GM15510 (cell line): ENCODE measurements around the gene NKAPL.

Experiments used
- POLR2A ChIP-seq: IDR thresholded peaks from 3 replicates; pipeline ENCODE4 v1.6.1; 2011; ENCODE audit warnings: borderline replicate concordance; ENCODE audit not compliant: insufficient read length; ENCODE audit errors: extremely low read depth

The NKAPL gene

DNA sequence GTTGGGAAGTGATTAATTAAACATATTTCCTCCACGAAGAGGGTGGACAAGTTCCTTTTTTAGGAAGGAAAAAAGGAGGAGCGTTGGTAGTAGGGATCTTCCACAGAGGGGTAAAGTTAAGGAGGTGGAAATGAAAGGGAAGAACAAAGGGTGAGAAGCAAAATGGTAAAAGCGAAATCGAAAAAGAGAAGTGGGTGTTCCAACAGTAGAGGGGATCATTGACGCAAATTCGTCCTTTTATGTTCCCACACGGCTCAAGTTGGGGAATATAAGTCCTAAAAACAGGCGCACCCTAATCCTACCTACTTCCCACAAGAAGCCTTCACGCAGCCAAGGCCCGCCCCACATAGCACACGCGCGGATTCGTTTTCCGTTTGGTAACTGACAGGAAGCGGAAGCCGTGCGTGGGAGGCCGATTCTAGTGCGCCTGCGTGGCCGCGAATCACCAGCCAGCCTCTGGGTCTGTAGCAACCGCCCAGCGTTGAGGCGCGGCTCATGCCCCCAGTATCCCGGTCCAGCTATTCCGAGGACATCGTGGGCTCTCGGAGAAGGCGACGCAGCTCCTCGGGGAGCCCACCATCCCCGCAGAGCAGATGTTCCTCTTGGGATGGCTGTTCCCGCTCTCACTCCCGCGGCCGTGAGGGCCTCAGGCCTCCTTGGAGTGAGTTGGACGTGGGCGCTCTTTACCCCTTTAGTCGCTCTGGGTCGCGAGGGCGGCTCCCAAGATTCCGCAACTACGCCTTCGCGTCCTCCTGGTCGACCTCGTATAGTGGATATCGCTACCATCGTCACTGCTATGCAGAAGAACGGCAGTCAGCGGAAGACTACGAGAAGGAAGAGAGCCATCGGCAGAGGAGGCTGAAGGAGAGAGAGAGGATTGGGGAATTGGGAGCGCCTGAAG is at the start of gene NKAPL:
Gene NKAPL, plus strand, starts transcription at position 421 of the 901 bp plus-strand sequence. Its CDS starts 75 bp downstream, at position 496.
- no peak for TF ChIP-seq POLR2A

DNA sequence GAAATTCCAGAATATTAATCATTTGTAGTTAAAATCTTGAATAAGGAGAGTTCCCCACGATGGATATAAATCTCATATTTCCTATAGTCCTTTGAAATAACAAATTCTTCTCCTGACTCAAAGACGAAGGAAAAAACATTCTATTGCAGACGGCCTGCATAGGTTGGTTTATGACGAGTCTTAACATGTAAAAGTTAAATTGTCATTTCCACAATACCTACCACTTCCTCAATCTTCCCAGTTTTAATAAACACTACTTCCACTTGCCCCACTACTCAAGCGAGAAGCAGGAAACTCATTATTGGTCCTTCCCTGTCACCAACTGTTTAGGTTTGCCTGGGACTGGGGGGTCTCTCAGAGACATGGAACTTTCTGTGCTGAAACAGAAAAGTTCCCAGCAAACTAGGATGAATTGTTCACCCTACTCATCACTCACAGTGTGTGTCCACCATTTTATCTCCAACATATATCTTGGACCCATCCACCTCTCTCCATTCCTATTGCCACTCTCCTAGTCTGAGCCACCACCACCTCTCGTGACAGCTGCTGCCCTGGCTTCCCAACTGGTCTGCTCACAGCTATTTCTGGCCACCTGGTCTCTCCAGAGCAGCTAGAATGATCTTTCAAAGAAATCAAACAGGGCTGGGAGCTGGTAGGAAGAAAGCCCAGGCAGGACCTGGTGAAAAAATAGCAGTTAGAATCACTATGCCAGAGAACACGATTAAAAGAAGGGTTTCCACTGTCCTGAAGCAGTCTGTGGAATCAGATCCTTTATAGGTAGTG is 49.2 kb upstream of the NKAPL start:
- TF ChIP-seq POLR2A, result no peak

DNA sequence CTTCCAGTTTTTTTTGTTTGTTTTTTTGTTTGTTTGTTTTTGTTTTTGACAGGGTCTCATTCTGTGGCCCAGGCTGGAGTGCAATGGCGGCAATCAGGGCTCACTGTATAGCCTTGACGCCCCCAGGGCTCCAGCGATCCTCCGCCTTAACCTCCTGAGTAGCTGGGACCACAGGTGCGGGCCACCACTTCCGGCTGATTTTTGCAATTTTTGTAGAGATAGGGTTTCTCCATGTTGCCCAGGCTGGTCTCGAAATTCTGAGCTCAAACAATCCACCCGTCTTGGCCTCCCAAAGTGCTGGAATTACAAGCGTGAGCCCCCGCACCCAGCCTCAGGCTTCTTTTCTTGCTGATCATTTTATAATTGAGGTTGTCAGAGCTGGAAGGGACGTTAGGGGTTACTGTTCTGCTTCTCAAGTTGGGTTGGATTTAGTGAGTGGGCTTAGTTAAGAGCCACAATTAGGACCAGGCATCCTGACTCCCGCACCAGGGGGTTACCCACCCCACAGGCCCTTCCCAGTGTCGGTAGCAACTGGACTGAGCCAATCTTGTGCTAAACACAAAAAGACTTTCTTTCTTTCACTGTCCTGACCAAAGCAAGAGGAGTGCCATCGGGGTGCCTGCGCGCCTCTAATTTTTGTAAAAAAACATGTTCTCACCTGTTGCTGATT is 47.1 kb upstream of the NKAPL start:
- TF ChIP-seq POLR2A, result no peak

DNA sequence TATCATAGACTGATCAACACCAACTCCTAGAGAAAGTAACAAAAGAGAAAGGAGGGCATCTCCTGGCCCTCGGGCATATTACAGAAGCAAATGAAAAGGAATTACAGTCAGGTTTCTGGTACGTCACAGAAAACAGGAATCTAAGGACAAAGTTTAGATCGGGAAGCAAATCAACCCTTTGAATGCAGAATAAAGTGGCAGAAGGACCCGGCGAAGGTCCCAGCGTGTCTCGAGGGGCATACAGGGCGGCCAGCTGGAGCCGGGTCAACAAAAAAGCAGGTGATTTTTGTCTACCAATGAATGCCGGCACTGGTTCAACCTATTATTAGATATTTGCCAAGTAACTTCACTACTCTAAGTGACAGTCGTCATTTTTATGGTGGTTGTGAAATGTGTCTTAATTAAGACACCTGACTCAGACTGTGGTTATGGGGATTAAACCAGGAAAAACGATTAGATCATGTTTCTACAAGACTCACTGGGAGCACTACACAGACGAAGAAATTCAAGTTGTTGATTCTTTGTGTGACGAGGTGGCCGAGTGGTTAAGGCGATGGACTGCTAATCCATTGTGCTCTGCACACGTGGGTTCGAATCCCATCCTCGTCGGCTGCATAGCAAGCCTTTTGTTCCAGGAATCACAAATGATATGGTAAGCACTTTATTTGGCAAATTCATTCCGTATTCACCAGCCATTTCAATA is 46.4 kb upstream of the NKAPL start:
- no peak for TF ChIP-seq POLR2A

DNA sequence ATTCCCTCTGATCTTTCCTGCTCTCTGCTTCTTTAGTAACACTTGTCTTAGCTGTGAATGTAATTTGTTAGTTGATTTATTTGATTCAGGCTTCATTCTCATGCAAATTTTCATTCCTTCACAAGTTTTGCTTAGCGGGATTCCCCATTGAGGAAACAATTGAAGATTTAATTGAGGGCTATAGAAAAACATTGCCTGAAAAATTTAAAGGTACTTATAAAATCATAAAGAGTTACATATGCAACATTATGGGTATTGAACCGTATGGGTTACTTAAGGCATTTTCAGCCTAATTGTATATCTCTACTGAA is 45.9 kb upstream of the NKAPL start:
- TF ChIP-seq POLR2A, result no peak

DNA sequence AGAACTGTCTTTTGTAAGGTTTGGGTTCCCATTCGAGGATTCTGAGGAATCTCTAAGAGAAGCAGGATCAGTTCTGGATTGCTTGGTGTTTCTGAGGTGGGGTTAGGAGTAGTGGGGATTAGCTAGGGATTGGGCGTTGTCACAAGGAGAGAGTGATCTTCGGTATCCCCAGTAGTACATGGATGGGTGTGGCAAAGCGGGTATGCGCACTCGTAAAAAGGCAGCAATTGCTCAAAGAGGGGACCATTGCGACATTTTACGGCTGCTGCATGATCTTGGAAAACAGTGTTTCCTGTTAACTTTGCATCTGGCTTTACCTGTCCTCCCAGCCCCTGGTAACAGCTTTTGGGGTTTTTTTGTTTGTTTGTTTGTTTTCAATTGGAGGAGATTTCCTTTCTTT is 43.7 kb upstream of the NKAPL start:
- TF ChIP-seq POLR2A, result no peak

DNA sequence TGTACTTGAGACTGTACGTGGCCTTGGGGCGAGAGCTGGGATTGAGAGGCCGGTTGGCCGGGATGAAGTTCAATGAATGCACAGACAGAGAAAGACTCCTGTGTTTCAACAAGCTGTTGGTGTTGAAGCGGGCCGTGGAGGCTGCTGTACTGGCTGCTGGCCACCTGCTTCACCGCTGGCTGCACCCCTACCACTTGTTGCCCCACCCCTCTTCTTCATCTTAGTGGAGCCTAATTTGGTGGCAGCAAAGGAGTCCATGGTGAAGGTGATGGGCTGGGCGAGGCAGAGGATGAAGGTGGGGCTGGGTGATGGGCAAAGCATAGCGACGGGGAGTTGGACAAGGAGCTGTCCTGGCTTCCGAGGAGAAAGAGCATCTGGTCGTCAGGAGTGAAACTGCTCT is 41.2 kb upstream of the NKAPL start:
- no peak for TF ChIP-seq POLR2A

DNA sequence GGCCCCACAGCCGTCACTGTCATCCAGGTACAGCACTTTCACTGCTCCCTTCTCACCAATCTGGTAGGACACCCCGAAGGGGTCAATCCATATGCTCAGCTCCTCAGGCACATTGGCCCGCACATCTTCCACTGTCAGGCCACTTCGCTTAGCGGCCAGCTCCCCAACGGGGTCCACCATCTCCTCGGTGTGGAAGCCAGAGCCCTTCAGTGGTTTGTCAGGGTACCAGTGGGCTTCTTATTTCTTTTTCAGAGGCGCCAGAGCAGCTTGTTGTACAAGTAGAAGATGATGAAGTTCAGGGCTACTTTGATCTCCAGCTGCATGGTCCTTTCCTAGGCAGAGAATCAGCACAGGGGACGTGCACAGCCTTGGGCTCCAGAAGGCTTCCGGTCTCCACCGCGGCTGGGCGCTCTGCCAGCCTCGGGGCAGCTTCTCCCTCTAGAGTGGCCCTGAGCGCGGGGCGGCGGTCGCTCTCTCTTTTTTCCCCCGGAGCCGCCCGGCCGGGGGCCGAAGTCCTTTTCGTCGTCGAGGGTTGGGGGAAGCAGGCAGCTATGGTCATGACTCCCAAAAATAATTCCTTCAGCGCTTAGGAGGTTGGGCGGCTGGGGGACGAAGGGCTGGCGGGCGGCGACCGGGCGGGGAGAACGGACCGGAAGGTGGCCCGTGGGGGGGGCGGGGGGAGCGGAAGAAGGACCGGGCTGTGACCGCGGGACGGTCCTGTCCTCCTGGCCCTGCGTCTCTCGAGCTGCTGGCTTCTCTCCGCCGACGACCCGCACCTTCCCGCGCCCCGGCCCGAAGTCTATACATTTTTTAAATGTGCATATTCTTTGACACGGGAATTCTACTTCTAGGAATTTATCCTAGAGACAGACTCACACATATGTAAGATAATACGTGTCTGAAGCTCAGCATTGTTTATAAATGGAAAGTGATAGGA is 40.5 kb upstream of the NKAPL start:
- peak; percentile 63 for TF ChIP-seq POLR2A

DNA sequence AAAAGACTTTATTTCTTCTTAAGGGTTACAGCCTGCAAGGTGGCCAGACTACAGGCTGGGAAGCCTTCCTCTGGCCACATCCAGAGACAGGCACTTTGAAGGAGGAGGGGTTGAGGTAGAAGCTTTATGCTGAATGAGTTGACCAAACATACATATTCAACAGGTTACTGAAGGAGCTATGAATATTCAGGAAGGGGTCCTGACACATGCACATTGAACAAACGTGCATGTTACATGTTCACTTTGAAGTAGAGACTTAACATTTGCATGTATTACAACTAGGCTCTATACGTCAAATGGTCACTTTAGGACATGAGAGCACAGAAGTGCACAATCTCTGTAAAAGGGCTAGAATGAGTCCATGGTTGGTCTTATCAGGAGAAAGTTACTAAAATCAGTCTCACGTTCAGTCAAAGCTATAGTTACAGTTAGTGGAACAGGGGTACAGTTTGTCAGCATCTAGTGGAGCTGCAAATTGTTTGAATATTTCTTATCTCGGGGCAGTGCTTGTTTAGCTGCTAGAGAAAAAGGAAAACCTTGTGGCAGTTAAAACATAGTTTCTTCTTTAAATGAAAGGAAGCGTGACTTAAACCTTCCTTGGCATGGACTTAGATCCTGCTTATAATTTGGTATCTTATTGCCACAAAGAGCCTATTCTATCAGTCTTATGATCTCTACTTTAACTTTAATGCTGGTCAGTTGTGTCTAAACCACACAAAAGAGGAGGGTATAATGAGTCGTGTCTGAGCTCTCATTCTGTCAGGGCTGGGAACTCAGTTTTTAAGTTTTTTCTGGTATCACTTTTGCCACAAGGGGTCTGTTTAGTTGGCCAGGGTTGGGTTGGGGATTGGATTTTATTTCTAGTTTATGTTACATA is 38.6 kb upstream of the NKAPL start:
- no peak for TF ChIP-seq POLR2A

DNA sequence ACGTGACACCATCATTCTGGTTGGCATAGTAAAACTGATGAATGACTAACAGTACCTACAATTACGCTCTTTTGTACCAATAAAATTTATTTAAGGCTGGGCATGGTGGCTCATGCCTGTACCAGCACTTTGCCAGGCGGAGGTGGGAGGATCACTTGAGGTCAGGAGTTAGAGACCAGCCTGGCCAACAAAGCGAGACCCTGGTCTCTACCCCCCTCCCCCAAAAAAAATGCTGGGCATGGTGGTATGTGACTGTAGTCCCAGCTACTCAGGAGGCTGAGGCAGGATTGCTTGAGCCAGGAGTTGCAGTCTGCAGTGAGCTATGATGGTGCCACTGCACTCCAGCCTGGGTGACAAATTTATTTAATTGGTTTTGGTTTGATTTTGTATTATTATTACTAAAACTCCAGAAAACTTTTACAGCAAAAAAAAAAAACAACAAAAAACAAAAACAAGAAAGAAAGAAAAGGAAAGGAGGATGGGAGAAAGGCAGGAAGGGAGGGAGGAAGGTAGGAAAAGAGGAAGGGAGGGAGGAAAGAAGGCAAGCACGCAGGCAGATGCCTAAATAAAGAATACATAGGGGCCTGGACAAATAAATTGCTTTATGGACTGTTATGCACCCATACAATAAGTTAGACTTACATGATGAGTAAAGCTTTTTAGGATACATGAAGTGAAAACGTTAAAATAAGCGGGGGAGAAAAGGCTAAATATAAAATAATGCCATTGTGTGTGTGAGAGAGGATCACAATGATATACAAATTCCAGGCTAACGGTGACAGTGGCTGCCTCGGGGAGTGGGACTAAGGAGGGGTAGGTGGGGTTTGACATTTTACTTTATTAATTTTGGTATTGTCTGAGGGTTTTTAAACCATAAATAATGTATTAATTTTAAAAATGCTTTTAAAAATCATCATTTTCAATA is 34.7 kb upstream of the NKAPL start:
- TF ChIP-seq POLR2A, result no peak

DNA sequence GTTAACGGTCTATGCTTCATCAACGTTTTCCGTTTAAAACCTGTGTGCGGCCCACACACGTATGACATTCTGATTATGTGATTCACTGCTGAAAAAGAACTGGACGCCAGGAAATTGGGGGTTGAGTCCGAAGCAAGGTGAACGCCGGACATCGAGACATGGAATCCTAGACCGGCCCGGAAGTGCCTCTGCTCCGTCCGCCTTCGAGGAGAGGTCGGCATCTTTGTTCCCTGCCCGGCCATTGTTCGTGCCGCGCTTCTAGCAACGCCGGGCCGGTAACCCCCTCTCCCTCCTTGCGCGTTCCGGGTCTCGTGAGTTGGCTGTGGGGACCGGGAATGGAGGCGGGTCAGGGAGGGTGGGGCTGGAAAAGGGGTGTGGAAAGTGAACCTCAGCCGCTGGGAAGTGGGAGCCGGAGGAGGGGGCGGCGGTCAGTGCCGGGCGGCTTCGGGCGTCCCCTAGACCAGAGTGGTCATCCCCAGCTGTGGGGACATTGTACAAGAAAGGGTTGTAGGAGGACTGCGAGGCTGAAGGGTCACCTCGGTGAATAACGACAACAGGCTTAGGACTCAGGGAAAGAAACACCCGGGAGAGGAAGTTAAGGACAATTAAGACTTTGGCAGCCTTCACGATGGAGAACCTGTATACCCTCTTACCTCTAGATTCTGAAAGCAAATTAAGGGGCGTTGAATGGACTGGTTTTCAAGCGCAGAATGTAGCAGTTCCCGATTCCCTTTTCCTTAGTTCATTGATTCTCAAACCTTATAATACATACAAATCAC is 33.9 kb upstream of the NKAPL start, which contains the start of gene ZSCAN9:
Gene ZSCAN9, plus strand, starts transcription at position 220 of the 779 bp plus-strand sequence. CDS start 1,810 bp downstream, outside the sequence.
- peak; percentile 77 for TF ChIP-seq POLR2A

DNA sequence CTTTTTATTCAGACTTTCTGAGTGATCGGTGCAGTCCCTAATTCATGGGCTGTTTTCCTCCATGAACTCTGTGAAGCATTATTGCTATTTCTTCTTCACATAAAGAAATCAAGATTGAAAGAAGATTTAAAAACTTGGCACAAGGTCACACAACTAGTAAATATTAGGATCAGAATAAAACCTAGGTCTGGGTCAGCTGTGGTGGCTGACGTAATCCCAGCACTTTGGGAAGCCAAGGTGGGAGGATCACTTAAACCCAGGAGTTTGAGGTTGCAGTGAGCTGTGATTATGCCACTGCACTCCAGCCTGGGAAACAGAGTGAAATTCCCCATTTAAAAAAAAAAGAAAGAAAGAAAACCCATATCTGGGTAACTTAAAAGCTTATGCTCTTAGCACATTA is 32.6 kb upstream of the NKAPL start:
- no peak for TF ChIP-seq POLR2A
